Measurements from ENCODE around the gene CDKN2B.

Gene CDKN2B

DNA sequence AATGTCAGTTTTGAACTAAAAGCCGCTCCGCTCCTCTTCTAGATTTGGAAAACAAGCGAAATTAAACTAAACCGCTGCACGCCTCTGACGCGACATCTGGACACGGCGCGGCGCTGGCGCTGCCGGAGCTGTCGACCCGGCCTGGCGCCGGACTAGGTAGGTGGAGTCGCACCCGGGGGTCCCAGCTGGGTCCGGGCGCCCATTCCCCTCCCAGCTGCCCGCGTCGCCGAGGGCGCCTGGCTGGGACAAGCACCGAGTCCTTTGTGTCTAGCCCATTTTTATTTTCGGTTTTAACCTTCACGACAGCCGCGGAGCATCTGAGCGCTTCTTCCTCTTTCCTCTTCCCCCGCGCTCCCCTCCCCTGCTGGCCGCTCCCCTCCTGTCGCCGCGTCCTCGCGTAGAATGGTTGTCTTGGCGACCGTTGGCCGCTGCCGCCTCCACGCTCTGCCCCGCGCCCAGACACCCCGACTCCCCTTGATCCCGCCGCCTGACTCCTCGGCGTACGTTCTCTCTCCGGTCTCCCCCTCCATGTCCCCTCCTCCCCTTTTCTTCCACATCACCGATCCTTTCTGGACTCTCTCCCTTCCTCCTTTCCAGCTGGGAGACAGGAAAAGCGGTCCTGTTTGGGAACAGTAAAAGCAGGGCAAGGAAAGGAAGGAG lies 14.0 kb downstream of the CDKN2B start:
- H3K4me1 Mint-ChIP-seq (ENCODE audit: low read depth) = peaks cover 21% of the 10 kb centered on the region
- no peaks in the 10 kb centered on the region for H3K9me3 Mint-ChIP-seq
- H3K27ac Mint-ChIP-seq = peak overlapping the region; percentile 97
- peak overlapping the region; percentile 94 for H3K4me3 Mint-ChIP-seq
- peaks cover 13% of the 10 kb centered on the region for H3K36me3 Mint-ChIP-seq (ENCODE audit: low read depth)
- H3K27me3 Mint-ChIP-seq = peaks cover 54% of the 10 kb centered on the region
- intact Hi-C loops (cut with micrococcal nuclease) = loop anchor here (1.0 kb wide), 1 partner anchor 14 kb away; the partner anchor contains the start of gene CDKN2B

GRCh38 chr9:21994556-21995005 lies 14.5 kb downstream of the CDKN2B start, which contains the start of gene CDKN2B-AS1:
TSS of gene CDKN2B-AS1 (plus strand) at chr9:21994791.
- Mint-ChIP-seq H3K4me3 (peak within 1 kb of the TSS; percentile 94), H3K27ac (peak within 1 kb of the TSS; percentile 97), H3K36me3 (ENCODE audit: low read depth) (peaks cover 13% of the 10 kb centered on the region), H3K4me1 (ENCODE audit: low read depth) (peaks cover 27% of the 10 kb centered on the region), H3K27me3 (peaks cover 55% of the 10 kb centered on the region), H3K9me3 (no peaks in the 10 kb centered on the region)
- intact Hi-C loops (cut with micrococcal nuclease) = loop anchor here (1.0 kb wide), 1 partner anchor 15 kb away; the partner anchor contains the start of gene CDKN2B

GRCh38 chr9:21993893-21994555 lies 15.1 kb downstream of the CDKN2B start, which contains the start of gene CDKN2A:
TSS of gene CDKN2A (minus strand) at chr9:21994392.
- Mint-ChIP-seq H3K9me3 (no peaks in the 10 kb centered on the region), H3K4me3 (peak within 1 kb of the TSS; percentile 94), H3K27me3 (peaks cover 59% of the 10 kb centered on the region), H3K4me1 (ENCODE audit: low read depth) (peaks cover 30% of the 10 kb centered on the region), H3K36me3 (ENCODE audit: low read depth) (peaks cover 13% of the 10 kb centered on the region), H3K27ac (peak within 1 kb of the TSS; percentile 97)
- intact Hi-C loops (cut with micrococcal nuclease) = no loop called here

DNA sequence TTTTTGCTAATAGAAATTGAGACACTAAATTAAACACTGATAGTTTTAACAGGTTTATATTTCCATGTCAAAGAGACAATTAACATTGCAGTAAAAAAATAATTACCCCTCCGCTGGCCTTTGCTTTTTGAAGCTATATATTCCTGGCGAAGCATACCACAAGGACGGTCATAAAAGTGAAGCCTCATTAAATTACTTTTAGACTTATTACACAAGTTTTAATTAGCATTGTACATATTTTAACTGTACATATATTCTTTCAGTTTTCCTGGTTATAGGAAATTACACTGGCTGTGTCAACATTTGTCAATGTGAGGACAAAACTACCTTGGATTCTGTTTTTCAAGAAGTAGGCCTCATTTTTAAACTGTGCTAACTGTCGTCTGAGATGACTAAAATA lies 16.1 kb downstream of the CDKN2B start:
- Mint-ChIP-seq H3K27me3 (peaks cover 61% of the 10 kb centered on the region), H3K9me3 (no peaks in the 10 kb centered on the region), H3K36me3 (ENCODE audit: low read depth) (peaks cover 13% of the 10 kb centered on the region), H3K27ac (no peak overlapping the region), H3K4me1 (ENCODE audit: low read depth) (peaks cover 36% of the 10 kb centered on the region), H3K4me3 (no peak overlapping the region)
- intact Hi-C loops (cut with micrococcal nuclease) = no loop called here

GRCh38 chr9:21991072-21991959 lies 17.8 kb downstream of the CDKN2B start:
- no peaks in the 10 kb centered on the region for H3K9me3 Mint-ChIP-seq
- intact Hi-C loops (cut with micrococcal nuclease) = no loop called here
- H3K4me1 Mint-ChIP-seq (ENCODE audit: low read depth) = peaks cover 43% of the 10 kb centered on the region
- no peak overlapping the region for H3K4me3 Mint-ChIP-seq
- peaks cover 13% of the 10 kb centered on the region for H3K36me3 Mint-ChIP-seq (ENCODE audit: low read depth)
- peaks cover 56% of the 10 kb centered on the region for H3K27me3 Mint-ChIP-seq
- no peak overlapping the region for H3K27ac Mint-ChIP-seq

DNA sequence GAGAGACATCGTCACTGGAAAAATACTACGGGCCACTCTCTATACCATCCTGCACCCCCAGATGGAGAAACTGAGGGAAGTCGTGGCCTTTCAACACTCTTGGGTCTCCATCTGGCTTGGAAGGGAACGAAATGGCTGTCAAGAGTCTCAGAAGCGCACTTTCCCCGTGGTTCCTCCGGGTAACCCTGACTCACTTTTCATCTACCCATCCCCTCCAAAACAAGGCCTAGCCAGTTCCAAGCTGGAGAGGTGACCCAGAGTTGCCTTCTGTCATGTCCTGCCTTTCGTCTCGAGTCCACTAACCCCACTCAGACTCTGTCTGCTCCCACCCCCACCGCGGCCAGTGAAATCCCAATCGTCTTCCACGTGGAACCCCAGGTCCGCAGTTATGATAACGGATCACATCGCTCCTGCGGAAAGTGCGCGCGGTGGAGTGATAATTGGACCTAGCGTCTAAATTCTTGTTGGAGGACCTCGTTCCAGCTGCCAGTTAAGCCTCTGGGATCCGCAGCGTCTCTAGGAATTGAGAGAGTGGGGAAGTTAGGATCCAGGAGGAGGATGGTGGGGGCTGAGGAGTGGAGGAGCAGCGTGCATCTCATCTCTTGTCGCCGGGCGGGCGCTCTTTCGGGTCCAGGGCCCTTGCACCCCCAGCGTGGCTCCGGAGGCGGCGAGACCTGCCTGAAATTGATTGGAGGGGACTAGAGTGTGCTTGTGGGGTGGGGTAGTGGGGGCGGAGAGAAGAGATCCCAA lies 19.5 kb downstream of the CDKN2B start:
- Mint-ChIP-seq H3K27me3 (peaks cover 55% of the 10 kb centered on the region), H3K9me3 (no peaks in the 10 kb centered on the region), H3K4me3 (no peak overlapping the region), H3K36me3 (ENCODE audit: low read depth) (peaks cover 3% of the 10 kb centered on the region), H3K27ac (no peak overlapping the region), H3K4me1 (ENCODE audit: low read depth) (peaks cover 38% of the 10 kb centered on the region)
- intact Hi-C loops (cut with micrococcal nuclease) = no loop called here

DNA sequence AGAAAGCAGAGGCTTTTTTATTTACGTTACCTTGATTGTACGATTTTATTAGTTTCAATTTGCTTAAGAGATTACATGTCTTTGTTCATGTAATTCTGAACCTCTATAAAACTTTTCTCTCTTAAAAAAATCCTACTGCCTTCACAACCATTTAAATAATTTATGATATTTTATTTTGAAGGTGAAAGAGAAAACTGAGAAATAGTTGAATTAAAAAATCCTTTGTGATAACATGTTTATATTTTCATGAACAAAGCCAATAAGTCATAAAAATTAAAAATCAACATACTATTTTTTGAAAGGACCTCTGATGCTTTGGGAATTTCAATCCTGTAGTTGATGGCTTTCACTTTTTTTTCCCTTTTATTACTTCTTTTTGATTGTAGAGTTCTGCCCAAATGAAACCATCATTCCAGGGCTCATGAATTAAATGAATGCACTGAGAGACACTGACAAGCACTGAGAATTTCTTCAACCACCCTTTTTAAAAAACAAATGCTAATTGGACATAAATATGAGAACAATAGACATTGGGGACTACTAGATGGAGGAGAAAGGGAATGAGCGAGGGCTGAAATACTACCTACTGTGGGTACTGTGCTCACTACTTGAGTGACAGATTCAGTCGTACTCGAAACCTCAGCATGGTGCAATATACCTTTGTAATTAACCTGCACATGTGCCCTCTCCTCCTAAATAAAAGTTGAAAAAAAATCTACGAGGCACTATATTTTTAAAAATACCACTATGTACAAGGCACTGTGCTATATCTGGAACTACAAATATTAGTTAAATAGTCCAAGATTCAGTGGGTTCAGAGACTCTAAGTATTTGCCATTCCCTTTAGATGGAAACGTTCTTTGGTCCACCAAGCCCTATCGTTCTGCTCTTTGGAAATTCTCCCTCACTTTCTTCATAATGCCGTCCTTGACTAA lies 20.8 kb downstream of the CDKN2B start:
- H3K36me3 Mint-ChIP-seq (ENCODE audit: low read depth) = no peaks in the 10 kb centered on the region
- H3K27me3 Mint-ChIP-seq = peaks cover 49% of the 10 kb centered on the region
- no peak overlapping the region for H3K27ac Mint-ChIP-seq
- intact Hi-C loops (cut with micrococcal nuclease) = no loop called here
- peaks cover 31% of the 10 kb centered on the region for H3K4me1 Mint-ChIP-seq (ENCODE audit: low read depth)
- no peaks in the 10 kb centered on the region for H3K9me3 Mint-ChIP-seq
- no peak overlapping the region for H3K4me3 Mint-ChIP-seq

DNA sequence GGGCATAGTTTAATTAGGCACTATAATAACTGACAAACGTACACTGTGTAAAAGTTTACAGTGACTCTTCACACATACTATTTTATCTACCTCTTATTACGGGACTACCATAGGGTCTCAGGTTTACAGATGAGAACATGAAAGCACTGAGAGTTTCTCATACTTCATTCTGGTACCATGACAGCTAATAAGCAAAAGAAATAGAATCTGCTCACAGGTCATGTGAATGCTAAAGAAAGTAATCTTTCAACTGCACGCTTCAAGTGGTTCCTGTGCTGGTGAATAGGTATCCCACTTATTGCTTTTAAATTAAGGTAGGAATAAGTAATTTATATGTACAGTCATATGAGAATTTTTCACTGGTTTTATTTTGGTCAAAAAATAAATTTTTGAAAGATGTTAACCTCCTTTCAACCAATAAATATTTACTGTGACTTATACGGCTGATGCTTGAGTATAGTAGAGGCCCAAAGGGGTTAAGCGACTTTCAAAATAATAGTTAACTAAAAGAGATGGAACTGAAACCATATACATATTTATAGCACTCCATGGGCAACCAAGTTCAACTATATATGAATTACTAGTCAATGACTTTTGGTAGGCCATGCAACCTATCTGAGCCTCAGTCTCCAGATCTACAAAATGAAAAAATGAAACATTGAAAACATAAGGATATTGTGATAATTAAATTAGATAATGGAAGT lies 23.0 kb downstream of the CDKN2B start:
- intact Hi-C loops (cut with micrococcal nuclease) = no loop called here
- peaks cover 35% of the 10 kb centered on the region for H3K4me1 Mint-ChIP-seq (ENCODE audit: low read depth)

GRCh38 chr9:21984101-21984500 lies 25.0 kb downstream of the CDKN2B start:
- intact Hi-C loops (cut with micrococcal nuclease) = no loop called here
- Mint-ChIP-seq H3K4me1 (ENCODE audit: low read depth) (peaks cover 28% of the 10 kb centered on the region), H3K36me3 (ENCODE audit: low read depth) (no peaks in the 10 kb centered on the region), H3K9me3 (no peaks in the 10 kb centered on the region), H3K27me3 (peaks cover 41% of the 10 kb centered on the region), H3K27ac (no peak overlapping the region), H3K4me3 (no peak overlapping the region)

More for the DNA sequence above, 23.0 kb downstream of the CDKN2B start:
- H3K27ac Mint-ChIP-seq = no peak overlapping the region
- H3K4me3 Mint-ChIP-seq = no peak overlapping the region
- peaks cover 45% of the 10 kb centered on the region for H3K27me3 Mint-ChIP-seq
- no peaks in the 10 kb centered on the region for H3K36me3 Mint-ChIP-seq (ENCODE audit: low read depth)
- no peaks in the 10 kb centered on the region for H3K9me3 Mint-ChIP-seq

GRCh38 chr9:21983561-21983935 lies 25.6 kb downstream of the CDKN2B start:
- no peaks in the 10 kb centered on the region for H3K36me3 Mint-ChIP-seq (ENCODE audit: low read depth)
- no peak overlapping the region for H3K4me3 Mint-ChIP-seq
- peaks cover 29% of the 10 kb centered on the region for H3K4me1 Mint-ChIP-seq (ENCODE audit: low read depth)
- peaks cover 42% of the 10 kb centered on the region for H3K27me3 Mint-ChIP-seq
- H3K27ac Mint-ChIP-seq = peak overlapping the region; percentile 56
- intact Hi-C loops (cut with micrococcal nuclease) = no loop called here
- no peaks in the 10 kb centered on the region for H3K9me3 Mint-ChIP-seq

DNA sequence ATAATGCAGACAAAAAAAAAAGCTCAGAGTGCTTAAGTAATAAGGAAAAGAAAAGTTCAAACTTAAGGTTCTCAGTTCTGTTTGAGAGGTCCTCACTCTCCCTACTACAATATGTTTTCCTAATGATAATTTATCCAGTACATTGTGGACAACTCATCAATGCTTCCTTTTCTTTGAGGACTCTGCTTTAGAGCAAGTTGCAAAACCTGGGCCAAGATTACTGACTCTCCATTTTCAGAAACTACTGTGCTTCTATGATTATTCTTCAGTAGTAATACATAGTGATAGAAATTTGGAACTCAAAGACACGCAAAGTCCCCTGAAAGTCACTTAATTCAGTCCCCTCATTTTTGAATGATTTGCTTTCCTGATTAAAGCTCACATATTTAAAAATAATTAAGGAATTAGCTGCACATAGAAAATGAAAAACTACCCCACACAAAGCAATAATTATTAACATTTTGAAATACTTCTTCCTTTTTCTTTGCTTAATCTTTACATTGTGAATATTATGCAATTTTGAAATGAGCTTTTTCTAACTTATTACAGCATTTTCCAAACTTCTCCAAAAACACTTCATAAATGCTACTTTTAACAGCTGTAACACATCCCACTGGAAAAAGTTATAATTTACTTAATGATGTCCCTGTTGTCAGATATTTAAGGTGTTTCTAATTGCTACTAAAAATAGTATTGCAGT lies 26.1 kb downstream of the CDKN2B start:
- peaks cover 40% of the 10 kb centered on the region for H3K27me3 Mint-ChIP-seq
- peak overlapping the region; percentile 56 for H3K27ac Mint-ChIP-seq
- peaks cover 24% of the 10 kb centered on the region for H3K4me1 Mint-ChIP-seq (ENCODE audit: low read depth)
- H3K9me3 Mint-ChIP-seq = no peaks in the 10 kb centered on the region
- H3K36me3 Mint-ChIP-seq (ENCODE audit: low read depth) = no peaks in the 10 kb centered on the region
- intact Hi-C loops (cut with micrococcal nuclease) = no loop called here
- H3K4me3 Mint-ChIP-seq = no peak overlapping the region

DNA sequence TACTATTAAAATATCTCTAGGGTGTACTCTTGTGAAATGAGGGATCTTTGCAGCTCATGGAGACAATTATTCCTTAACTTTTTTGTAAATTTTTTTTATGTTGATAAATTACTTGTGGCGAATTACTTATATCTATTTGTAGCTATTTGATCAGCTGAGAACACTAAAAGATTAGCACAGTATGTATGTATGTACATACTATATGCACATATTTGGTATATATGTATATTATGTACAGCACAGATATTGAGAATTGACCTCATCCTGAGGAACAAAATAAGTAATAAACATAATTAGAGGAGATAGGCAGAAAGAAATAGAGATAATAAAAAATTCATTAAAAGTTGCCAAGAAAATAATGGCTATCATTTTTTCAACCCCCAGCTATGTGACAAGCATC lies 26.7 kb downstream of the CDKN2B start:
- H3K27me3 Mint-ChIP-seq = peaks cover 41% of the 10 kb centered on the region

More for the DNA sequence above, 26.7 kb downstream of the CDKN2B start:
- H3K9me3 Mint-ChIP-seq = no peaks in the 10 kb centered on the region
- H3K4me3 Mint-ChIP-seq = no peak overlapping the region
- intact Hi-C loops (cut with micrococcal nuclease) = no loop called here
- H3K27ac Mint-ChIP-seq = no peak overlapping the region
- peaks cover 21% of the 10 kb centered on the region for H3K4me1 Mint-ChIP-seq (ENCODE audit: low read depth)
- no peaks in the 10 kb centered on the region for H3K36me3 Mint-ChIP-seq (ENCODE audit: low read depth)

Measured in dendritic cell treated with granulocyte-macrophage colony-stimulating factor and Interleukin-4, amounts not matched to agents 40 ng/mL and 50 ng/mL, for 4 days (primary cell).